Measurements from ENCODE around the gene SBNO2.

DNA sequence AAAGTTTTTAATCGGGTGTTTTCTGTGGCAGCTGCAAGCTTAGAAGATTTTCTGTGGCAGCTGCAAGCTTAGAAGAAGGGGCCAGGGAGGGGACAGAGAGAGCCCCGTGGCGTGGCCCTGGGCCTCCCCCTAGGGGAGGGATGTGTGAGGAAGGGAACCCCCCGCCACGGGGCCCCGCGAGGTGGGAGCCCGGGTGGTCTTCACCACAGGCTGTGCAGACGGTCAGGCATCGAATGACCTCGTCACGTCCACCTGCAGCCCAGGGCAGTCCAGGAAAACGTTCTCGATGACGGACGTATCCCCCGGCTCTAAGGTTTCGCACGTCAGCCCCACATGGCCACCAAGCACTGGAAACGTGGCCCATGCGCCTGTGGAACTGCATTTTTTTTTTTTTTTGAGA is 87.5 kb downstream of the SBNO2 start:
- TF ChIP-seq CTCF (conservative IDR thresholded peaks at IDR 0.05; ENCODE audit: low read length), result no peak
- no peak for TF ChIP-seq EZH2phosphoT487 (IDR thresholded peaks at IDR 0.05; ENCODE audit: borderline replicate concordance, low read depth, low read length)
